ENCODE measurements around the gene FBXL7. TPM values are rescaled to one million over a fixed set of nuclear protein-coding genes. Genes with fewer than 3 reads are reported as not detected.
A peak's percentile ranks its signal among the peaks of the same experiment; 100 is the strongest.

FBXL7 gene
- total and polyA plus RNA-seq, 2 experiments from 2014 or later = 4.5 to 15.2 TPM

DNA sequence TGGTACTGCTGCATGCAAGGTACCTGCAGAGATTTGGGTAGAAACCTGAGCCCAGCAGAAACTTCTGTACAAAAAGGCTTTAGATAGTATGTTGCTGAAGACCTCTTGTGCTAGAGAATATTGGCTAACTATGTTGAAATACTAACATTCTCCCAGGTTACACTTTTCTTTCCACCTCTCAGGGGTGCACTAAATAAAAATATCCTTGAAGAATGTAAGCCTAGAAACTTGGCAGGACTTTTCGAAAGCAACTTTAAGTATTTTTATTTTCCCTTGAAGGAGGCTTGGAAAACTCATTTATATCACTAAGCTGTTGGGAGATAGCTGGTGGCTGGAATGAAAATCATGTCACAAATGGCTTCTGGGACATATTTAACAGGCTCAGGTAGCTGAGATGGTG lies 50.0 kb downstream of the FBXL7 start:
- Histone ChIP-seq H3K36me3 (ENCODE audit: insufficient read depth) (no peaks in the 10 kb centered on the region; the same call in 1 of the 2 replicates), H2AFZ (no peak overlapping the region), H4K20me1 (replicated peaks; ENCODE audit: insufficient read depth) (no peaks in the 10 kb centered on the region), H3K9me2 (ENCODE audit: insufficient read depth) (peaks cover 9% of the 10 kb centered on the region; the same call in 1 of the 2 replicates), H3K4me1 (ENCODE audit: insufficient read depth) (peaks cover 49% of the 10 kb centered on the region), H3K79me2 (replicated peaks; ENCODE audit: insufficient read depth) (peaks cover 14% of the 10 kb centered on the region), H3K27ac (ENCODE audit: low read depth) (peak overlapping the region; percentile 84), H3K4me2 (peak overlapping the region; percentile 58), H3F3A (replicated peaks; ENCODE audit: low read depth) (peaks cover 6% of the 10 kb centered on the region), H3K27me3 (ENCODE audit: insufficient read depth) (no peaks in the 10 kb centered on the region), H3K4me3 (no peak overlapping the region)
- TF ChIP-seq CREB1 (CRISPR knock-in tag; IDR thresholded peaks at IDR 0.05; ENCODE audit: low read depth) = no peak
- TF ChIP-seq JUNB (IDR thresholded peaks at IDR 0.05; ENCODE audit: unreplicated experiment) = no peak
- no peak for TF ChIP-seq EZH2 (IDR thresholded peaks at IDR 0.05; ENCODE audit: low read depth, unreplicated experiment)
- TF ChIP-seq EZH2phosphoT487 (IDR thresholded peaks at IDR 0.05; ENCODE audit: unreplicated experiment) = no peak
- no peak overlapping the region for H3K4me3 Mint-ChIP-seq
- DNase-seq (ENCODE audit: low spot score) (no peak), ATAC-seq (no peak)
- peaks cover 31% of the 10 kb centered on the region for H3K9me3 Mint-ChIP-seq
- peaks cover 37% of the 10 kb centered on the region for H3K36me3 Mint-ChIP-seq (ENCODE audit: low read depth)
- peaks cover 9% of the 10 kb centered on the region for H3K27me3 Mint-ChIP-seq (ENCODE audit: insufficient read depth, low read depth, poor library complexity)
- peaks cover 66% of the 10 kb centered on the region for H3K4me1 Mint-ChIP-seq
- peak overlapping the region; percentile 63 for H3K27ac Mint-ChIP-seq

DNA sequence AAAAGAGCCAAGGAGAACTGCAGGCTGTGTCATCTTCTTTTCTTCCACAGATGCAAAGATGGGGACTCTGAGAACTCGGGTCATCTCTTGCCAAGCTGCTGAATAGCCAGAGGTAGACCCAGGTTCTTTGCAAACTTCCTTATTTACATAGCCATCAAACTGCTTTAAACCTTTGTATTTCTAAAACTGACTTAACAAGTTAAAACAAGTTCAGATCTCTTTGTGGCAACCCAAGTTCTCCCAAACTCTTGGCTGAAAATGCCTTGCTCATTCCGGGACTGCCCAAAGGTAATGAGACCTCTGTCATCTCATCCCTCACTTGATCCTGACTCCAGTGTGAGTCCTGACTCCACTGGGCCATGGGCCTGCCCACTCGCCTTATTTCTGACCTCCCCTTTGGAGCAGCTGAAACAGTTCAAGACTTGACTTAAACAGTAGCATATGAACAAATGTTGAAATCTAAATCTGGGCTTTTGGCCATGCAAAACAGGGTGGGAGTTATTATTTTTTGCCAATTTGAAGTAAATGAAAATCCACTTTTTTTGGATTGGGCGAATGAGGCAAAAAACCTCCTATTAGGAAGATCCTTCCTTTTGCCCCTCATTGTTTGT lies 50.6 kb downstream of the FBXL7 start:
- Mint-ChIP-seq H3K36me3 (ENCODE audit: low read depth) (peaks cover 37% of the 10 kb centered on the region), H3K27ac (no peak overlapping the region), H3K4me1 (peaks cover 71% of the 10 kb centered on the region), H3K4me3 (no peak overlapping the region), H3K27me3 (ENCODE audit: insufficient read depth, low read depth, poor library complexity) (peaks cover 9% of the 10 kb centered on the region), H3K9me3 (peaks cover 31% of the 10 kb centered on the region)
- Histone ChIP-seq H3F3A (replicated peaks; ENCODE audit: low read depth) (peaks cover 6% of the 10 kb centered on the region), H3K4me1 (ENCODE audit: insufficient read depth) (peaks cover 55% of the 10 kb centered on the region), H4K20me1 (replicated peaks; ENCODE audit: insufficient read depth) (no peaks in the 10 kb centered on the region), H3K9me2 (ENCODE audit: insufficient read depth) (peaks cover 9% of the 10 kb centered on the region; the same call in 1 of the 2 replicates), H3K27ac (ENCODE audit: low read depth) (peak overlapping the region; percentile 84), H3K36me3 (ENCODE audit: insufficient read depth) (no peaks in the 10 kb centered on the region; the same call in 1 of the 2 replicates), H3K79me2 (replicated peaks; ENCODE audit: insufficient read depth) (peaks cover 20% of the 10 kb centered on the region), H2AFZ (no peak overlapping the region), H3K4me2 (peak overlapping the region; percentile 58), H3K27me3 (ENCODE audit: insufficient read depth) (no peaks in the 10 kb centered on the region), H3K4me3 (no peak overlapping the region)
- ATAC-seq = no peak
- DNase-seq (ENCODE audit: low spot score) = peak; percentile 48
- TF ChIP-seq, protein P1, sequence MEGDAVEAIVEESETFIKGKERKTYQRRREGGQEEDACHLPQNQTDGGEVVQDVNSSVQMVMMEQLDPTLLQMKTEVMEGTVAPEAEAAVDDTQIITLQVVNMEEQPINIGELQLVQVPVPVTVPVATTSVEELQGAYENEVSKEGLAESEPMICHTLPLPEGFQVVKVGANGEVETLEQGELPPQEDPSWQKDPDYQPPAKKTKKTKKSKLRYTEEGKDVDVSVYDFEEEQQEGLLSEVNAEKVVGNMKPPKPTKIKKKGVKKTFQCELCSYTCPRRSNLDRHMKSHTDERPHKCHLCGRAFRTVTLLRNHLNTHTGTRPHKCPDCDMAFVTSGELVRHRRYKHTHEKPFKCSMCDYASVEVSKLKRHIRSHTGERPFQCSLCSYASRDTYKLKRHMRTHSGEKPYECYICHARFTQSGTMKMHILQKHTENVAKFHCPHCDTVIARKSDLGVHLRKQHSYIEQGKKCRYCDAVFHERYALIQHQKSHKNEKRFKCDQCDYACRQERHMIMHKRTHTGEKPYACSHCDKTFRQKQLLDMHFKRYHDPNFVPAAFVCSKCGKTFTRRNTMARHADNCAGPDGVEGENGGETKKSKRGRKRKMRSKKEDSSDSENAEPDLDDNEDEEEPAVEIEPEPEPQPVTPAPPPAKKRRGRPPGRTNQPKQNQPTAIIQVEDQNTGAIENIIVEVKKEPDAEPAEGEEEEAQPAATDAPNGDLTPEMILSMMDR (conservative IDR thresholded peaks at IDR 0.05; ENCODE audit: low read depth in 2 of 2) = no peak
- TF ChIP-seq ZNF331 (CRISPR knock-in tag; IDR thresholded peaks at IDR 0.05; ENCODE audit: low read depth) = no peak
- no peak for TF ChIP-seq POLR2AphosphoS5 (IDR thresholded peaks at IDR 0.05; ENCODE audit: low read depth)
- TF ChIP-seq EZH2phosphoT487 (IDR thresholded peaks at IDR 0.05; ENCODE audit: unreplicated experiment) = no peak
- TF ChIP-seq, protein P2, sequence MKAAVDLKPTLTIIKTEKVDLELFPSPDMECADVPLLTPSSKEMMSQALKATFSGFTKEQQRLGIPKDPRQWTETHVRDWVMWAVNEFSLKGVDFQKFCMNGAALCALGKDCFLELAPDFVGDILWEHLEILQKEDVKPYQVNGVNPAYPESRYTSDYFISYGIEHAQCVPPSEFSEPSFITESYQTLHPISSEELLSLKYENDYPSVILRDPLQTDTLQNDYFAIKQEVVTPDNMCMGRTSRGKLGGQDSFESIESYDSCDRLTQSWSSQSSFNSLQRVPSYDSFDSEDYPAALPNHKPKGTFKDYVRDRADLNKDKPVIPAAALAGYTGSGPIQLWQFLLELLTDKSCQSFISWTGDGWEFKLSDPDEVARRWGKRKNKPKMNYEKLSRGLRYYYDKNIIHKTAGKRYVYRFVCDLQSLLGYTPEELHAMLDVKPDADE (IDR thresholded peaks at IDR 0.05) = no peak
- peak; percentile 73 for TF ChIP-seq NANOG (IDR thresholded peaks at IDR 0.05; ENCODE audit: borderline replicate concordance)
